DMS114 treated with DMSO at 0.1 percent for 48 hours (cell line): ENCODE data around the gene ATG14.
"Not testable (repeated sequence)": the region's sequence is repeated elsewhere in the genome, so short reads cannot be mapped to it uniquely, and the experiment has no call there.

ENCODE experiments used
- DNase-seq: peaks from one replicate; lab custom pipeline; 2025; ENCODE audit not compliant: unreplicated experiment; lab: John Stamatoyannopoulos, UW

The ATG14 gene

DNA sequence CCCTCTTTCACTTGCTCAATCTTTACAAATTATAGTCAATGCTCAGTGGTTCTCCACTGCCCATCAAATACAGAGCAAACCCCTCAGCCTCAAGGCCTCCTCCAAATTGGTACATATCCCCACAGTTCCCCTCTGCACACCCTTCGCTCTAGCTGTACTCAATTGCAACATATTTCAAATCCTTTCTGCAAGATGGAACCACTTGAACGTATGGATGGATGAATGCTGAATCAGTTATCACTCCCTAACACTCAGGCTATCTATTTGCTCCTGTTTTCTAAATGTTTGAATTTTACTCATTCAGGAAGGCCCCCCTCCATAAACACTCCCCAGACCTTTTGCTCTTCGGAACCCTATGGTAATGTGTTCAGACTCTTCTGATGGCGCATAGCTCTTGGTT lies 24.5 kb downstream of the ATG14 start:
- no peak for DNase-seq

DNA sequence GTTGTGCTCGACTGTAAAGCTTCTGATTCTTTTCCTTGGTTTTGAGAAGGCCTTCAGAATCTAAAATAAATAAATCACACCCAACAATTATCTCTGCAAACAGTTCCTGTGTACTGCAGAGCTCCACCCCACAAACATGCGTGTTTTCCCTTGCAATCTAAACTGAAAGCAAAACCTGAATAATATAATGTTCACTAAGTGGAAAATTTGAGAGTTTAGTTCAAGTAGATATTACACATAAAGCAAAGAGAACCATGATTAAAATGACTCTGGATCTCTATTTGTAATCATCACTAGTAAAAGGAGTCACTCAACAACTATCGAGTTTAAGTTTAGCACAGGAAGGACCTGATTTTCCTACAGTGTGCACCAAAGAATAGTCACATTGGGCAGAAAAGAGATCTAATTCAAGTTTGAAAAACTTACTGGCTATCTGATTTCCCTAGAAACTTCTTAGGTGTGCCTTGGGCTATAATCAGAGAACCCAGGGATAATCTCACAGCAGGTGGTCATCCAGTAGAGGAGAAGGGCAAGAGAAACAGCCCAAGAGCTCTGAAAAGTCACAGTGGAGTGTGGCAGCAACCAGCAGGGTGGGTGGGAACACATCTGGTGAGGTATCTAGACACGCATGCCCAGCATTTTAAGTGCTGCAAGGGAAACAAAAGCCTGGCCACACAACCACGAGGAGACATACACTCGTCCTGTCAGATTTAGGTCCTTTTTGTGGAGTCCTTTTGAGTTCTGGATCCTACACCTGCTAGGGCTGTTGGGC lies 25.4 kb downstream of the ATG14 start:
- no peak for DNase-seq

DNA sequence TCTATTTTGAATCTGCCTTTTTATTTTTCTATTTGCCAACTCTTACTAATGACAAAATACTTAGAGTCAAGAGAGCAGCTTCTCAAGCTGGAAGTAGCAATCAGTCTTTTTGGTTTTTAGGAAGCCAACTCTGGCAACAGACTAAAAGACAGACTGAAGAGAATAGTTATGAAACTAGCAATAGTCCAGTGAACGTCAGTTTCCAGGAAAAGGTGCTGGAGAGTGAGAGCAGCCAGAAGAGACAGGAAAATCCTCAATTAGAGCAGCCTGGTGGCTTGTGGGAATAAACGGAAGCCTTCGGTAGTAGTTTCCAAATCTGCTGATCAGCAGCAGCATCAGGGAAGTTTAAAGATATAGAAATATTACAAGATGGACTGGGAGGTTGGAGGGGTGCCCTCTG lies 27.1 kb downstream of the ATG14 start:
- no peak for DNase-seq

DNA sequence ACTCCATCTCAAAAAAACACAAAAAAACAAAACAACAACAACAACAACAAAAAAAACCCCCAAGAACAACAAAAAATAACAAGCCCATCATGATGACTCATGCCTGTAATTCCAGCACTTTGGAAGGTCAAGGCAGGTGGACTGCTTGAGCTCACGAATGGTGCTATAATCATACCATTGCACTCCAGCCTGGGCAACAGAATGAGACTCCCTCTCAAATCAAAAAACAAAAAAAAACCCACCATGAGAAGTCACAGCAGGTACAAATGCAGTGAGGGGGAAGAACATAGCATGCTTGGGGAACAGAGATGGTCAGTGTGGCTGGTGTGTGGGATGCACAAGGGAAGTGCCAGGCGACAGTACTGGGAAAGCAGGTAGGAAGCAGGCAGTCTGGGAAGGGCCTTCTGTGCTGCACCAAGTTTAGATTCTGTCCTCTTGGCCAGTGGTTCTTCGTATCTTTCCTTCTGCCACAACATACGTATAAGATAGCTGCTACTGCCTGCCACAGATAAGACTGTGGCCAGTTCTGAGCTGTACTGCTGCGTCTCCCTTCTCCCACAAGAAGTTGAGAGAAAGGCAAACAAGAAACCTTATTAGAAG lies 28.0 kb downstream of the ATG14 start:
- DNase-seq: no peak

DNA sequence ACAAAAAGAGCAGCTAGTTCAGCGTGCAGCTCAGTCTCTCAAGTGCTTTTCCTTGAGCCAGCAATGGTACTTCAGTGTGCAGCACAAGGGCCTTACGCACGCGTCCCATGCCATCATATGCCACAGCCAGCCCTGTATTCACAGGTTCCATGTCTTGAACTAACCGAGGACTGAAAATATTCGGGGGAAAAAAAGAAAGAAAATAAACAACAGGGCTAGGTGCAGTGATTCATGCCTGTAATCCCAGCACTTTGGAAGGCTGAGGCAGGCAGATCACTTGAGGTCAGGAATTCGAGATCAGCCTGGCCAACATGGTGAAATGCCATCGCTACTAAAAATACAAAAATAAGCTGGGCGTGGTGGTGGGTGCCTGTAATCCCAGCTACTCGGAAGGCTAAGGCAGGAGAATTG lies 28.6 kb downstream of the ATG14 start:
- DNase-seq: not testable (repeated sequence)

DNA sequence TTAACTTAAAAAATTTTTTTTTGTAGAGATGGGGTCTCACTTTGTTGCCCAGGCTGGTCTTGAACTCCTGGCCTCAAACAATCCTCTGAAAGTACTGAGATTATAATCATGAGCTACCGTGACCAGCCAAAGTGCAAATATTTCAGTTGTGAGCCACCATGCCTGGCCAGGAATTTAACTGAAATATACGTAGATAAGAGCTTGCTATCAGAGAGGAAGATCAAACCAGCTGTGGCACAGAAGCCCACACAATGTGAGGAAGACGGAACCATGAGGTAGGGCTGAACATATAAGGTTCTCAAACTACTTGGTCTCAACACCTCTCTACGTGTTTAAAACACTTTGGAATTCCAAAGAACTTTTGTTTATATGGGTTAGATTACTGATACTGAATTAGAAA lies 29.1 kb downstream of the ATG14 start:
- DNase-seq: no peak

DNA sequence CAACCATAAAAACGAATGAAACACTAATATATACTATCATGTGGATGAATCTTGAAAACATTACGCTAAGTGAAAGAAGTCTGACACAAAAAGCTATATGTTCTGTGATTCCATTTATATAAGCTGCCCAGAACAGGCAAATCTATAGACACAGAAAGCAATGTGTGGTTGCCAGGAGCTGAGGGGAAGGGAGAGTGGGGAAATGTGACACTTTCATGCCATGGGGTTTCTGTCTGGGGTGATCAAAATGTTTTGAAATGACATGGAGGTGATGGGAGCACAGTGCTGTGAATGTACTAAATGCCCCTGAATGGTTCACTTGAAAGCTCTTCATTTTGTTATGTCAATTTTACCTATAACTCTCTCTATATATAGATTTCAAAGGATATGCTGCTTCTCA lies 30.1 kb downstream of the ATG14 start:
- DNase-seq: no peak

GRCh38 chr14:55381040-55381439 lies 30.6 kb downstream of the ATG14 start:
- DNase-seq: no peak

GRCh38 chr14:55377236-55377635 lies 34.4 kb downstream of the ATG14 start:
- DNase-seq: no peak

DNA sequence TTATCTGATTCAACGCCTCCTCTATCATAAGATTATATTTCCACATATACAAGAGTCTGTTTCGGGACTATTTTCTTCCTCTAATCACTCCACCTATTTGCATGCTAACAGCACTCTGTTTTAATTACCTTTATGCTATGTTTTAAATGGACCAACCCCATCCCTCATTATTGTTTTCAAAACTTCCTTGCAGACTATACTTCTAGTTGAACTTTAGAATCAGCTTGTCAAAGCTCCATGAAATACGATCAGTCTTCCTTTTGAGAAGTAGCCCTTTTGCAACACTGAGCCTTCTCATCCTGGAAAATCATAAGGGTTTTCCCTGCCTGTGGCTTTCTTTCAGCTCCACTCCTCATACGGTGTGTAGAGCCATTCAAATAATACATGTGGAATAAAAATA lies 36.9 kb downstream of the ATG14 start:
- no peak for DNase-seq

DNA sequence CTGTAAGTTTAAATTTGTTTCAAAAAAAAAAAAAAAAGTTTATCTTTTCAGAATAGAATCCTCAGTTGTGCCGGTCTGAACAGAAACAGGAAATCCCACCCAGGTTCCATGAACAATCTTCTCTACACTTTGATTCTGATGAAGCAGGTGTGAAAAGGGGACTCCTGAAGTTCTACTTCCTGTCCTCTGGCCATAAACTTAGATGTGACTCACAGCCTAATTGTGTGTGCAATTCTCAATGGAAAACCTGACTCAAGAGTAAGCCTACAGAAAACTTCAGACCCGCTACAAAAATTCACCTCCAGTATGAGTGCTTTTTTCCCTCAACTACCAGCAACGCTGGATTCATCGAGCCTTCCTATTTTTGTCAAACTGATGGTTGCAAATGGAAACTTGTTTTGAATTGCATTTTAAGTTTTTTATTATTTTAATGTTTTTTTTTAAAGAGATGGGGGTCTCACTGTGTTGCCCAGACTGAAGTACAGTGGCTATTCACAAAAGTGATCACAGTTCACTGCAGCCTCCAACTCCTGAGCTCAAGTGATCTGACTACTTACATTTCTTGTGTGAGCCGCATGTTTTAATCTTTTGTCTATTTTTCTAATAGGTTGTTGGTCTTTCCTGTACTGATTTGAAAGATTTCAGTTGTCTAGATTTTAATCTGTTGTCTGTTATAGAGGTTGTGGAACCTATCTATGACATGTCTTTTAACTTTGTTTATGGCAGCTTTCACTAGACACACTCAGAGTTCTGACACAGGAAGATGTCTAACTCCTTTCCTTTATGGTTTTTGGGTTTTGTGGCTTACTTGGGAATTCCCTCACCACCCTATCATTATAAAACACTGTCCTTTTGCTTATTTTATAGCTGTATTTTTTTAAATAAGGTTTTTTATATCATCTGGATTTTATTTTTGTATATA lies 37.6 kb downstream of the ATG14 start:
- DNase-seq: no peak

DNA sequence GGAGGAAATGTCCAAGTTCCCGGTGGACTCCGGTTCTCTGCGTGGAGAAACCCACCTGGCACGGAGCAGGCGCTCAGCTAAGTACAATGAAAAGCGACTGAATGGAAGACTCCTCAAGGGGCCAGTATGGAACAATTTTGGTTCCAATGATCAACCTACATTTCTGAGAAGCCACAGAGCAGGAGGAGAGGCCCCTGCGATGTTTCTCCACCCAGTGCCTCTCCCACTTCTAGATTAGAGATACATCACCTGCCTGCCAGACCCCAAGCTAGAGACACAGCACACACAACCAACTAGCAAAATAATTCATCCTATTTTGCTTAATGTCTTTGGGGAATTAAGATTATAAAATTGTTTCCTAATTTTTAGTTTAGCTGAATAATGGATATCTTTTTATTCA lies 38.8 kb downstream of the ATG14 start:
- DNase-seq: no peak

- DNase-seq: no peak
Measured at GRCh38 chr14:55372423-55372822, 39.2 kb downstream of the ATG14 start.

- DNase-seq: no peak
Measured at GRCh38 chr14:55370883-55371455, 40.7 kb downstream of the ATG14 start.

DNA sequence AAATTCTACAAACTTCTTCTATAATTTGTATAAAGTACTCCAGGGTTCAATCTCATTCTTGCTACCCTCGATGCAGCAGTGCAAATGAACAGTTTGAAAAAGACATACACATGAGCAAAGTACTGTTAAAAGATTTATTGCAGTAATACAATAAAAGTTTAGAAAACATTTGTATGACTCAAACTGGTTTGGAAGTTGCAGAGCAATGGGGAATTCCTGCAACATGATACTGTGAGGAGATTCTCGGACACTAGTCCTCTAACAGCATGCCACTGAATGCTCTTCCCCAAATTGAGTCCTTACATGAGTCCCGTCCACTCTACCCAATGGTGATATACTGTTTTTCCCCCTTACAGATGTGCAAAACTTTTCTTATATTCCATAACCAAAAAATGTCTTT lies 45.4 kb downstream of the ATG14 start:
- DNase-seq: no peak

DNA sequence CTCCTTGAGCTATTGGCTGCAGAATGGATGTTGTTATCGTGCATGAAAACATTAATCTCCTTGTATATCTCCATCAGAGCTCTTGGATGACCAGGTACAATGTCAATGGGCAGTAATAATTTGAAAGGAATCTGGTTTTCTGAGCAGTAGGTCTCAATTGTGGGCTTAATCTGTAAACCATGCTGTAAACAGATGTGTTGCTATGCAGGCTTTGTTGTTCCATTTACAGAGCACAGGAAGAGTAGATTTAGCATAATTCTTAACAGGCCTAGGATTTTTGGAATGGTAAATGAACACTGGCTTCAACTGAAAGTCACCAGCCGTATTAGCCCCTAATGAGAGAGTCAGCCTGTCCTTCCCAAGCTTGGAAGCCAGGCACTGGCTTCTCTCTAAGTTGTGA lies 50.4 kb downstream of the ATG14 start:
- no peak for DNase-seq

GRCh38 chr14:55359307-55359706 lies 52.3 kb downstream of the ATG14 start:
- DNase-seq: no peak

GRCh38 chr14:55356913-55357312 lies 54.7 kb downstream of the ATG14 start:
- no peak for DNase-seq

- no peak for DNase-seq
Measured at GRCh38 chr14:55355922-55356321, 55.7 kb downstream of the ATG14 start.

DNA sequence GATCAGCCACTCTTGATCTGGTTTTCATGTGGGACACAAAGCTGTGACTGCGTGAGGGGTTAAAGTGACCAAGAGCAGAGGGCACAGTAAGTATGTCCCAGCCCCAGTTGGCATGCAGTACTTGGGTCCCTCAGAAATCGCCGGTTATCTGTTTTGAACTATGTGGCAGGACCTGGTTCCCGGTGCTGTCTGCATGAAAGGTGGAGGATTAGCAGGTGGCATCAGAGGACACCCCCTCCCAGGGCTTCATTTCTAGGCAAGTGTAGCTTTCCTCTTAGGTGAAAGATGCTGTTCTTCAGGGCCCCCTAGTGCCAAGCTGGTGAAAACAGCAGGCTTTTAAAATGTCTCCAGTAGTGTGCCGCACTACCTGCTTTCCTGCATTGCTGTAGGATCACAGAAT lies 57.1 kb downstream of the ATG14 start:
- DNase-seq: peak; percentile 8

GRCh38 chr14:55353686-55354467 lies 57.8 kb downstream of the ATG14 start:
- DNase-seq: no peak
